PC-3 (cell line): Measurements from ENCODE around the gene CLK2.
"Not testable (repeated sequence)": the region's sequence is repeated elsewhere in the genome, so short reads cannot be mapped to it uniquely, and the experiment has no call there.

Source experiments
- CTCF ChIP-seq: fragments of 300-600 bp; sonication (generic); conservative IDR thresholded peaks from 2 replicates; pipeline ENCODE4 v1.5.1; 2017; ENCODE audit warnings: antibody characterized with exemption, low read depth, mild to moderate bottlenecking, low read length
- EZH2 ChIP-seq: fragments of 300-600 bp; sonication (generic); IDR thresholded peaks from one replicate; pipeline ENCODE4 v1.6.1; 2017; ENCODE audit warnings: antibody characterized with exemption, mild to moderate bottlenecking, low read length; ENCODE audit not compliant: unreplicated experiment
- EZH2phosphoT487 ChIP-seq: fragments of 300-600 bp; sonication (generic); IDR thresholded peaks from 2 replicates; pipeline ENCODE4 v1.6.1; 2018; ENCODE audit warnings: mild to moderate bottlenecking, antibody characterized with exemption, low read length, borderline replicate concordance

GRCh38 chr1:155291006-155291405 is 17.7 kb upstream of the CLK2 start:
- not testable (repeated sequence) for TF ChIP-seq CTCF, EZH2, EZH2phosphoT487
